ENCODE data around the gene P4HA2. TPM values are rescaled to one million over a fixed set of nuclear protein-coding genes. Genes with fewer than 3 reads are reported as not detected.

The P4HA2 gene
- total RNA-seq, 1 donor from 2014 or later = 104 TPM

DNA sequence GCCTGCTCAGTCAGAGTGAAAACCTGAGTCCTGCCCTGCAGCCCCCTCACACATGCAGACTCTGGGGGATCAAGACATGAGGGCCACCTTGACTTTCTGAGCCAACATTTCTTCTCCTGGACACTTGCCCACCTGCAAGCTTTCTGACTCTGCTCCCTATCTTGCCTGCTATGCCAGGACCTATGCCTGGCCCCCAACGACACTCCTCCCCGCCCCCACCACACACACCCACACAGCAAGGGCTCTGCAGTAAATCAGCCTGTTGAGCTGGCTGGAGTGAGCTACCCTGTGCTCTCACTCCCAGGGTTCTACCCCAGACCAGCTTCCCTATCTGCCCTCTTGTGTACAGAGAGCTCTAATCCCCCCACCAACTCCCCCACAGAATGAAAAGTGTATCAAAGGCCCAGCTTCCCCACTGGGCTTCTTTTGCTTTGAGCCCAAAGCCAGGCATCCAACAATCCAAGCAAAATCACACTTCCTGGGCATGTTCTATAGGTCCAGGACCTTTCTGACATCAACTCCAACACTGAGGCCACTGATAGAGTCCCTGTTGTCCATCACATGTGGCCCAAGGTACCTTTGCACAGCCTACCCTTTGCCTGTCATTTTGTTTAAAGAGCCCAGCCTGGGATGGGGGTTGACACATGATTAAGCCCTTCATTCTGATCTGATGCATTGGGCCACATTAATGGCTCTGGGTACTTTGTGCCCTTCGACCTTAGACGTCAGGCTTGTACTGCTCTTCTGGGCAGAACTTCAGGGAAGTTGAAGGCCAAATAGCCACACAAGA lies 37.1 kb upstream of the P4HA2 start:
- H3K27me3 Mint-ChIP-seq (ENCODE audit: unreplicated experiment) = no peaks in the 10 kb centered on the region
- no peak overlapping the region for H3K4me3 Mint-ChIP-seq (ENCODE audit: unreplicated experiment)
- no peaks in the 10 kb centered on the region for H3K9me3 Mint-ChIP-seq (ENCODE audit: unreplicated experiment)
- peaks cover 25% of the 10 kb centered on the region for H3K36me3 Mint-ChIP-seq (ENCODE audit: unreplicated experiment)
- TF ChIP-seq CTCF (IDR thresholded peaks at IDR 0.05) = no peak
- H3K27ac Mint-ChIP-seq (ENCODE audit: unreplicated experiment) = peak overlapping the region; percentile 96
- DNase-seq (ENCODE audit: extremely low spot score, unreplicated experiment) = peak; percentile 46
- peaks cover 56% of the 10 kb centered on the region for H3K4me1 Mint-ChIP-seq (ENCODE audit: unreplicated experiment)

DNA sequence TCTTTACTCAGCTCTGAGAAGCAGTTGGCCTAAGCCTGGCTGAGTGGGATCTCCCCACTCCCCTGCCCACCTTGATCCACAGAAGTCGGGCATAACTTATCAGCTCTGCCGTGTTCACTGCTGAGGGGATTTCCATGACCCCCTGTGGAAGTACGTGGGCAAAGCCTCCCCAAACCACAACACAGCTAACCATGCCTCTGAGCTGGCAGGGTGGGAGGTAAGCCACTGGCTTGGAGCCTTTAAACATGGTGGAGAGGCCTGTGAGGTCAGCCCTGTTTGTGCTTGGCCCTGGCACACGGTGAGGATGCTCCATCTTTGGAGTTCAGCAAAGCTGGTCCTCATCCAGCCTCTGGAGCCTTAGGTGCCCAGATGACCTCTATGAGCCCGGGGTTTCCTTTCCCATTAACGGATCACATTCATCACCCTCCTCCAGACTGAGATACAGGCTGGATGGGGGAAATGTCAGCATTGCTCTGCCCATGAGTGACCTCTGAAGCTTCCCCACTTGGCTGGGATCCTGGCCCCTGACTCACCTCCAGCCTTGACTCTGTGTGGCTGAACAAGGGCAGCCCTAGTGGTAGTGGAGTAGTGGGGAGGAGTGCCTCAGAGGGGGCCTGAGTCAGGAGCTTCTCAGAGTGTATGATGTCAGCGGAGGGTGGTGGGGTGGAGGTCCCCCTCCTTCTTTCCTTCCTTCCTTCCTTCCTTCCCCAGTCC lies 36.1 kb upstream of the P4HA2 start:
- Mint-ChIP-seq H3K9me3 (ENCODE audit: unreplicated experiment) (no peaks in the 10 kb centered on the region), H3K27me3 (ENCODE audit: unreplicated experiment) (no peaks in the 10 kb centered on the region), H3K4me3 (ENCODE audit: unreplicated experiment) (no peak overlapping the region), H3K4me1 (ENCODE audit: unreplicated experiment) (peaks cover 56% of the 10 kb centered on the region), H3K27ac (ENCODE audit: unreplicated experiment) (peak overlapping the region; percentile 96), H3K36me3 (ENCODE audit: unreplicated experiment) (peaks cover 25% of the 10 kb centered on the region)
- no peak for TF ChIP-seq CTCF (IDR thresholded peaks at IDR 0.05)
- DNase-seq (ENCODE audit: extremely low spot score, unreplicated experiment) = peak; percentile 49

DNA sequence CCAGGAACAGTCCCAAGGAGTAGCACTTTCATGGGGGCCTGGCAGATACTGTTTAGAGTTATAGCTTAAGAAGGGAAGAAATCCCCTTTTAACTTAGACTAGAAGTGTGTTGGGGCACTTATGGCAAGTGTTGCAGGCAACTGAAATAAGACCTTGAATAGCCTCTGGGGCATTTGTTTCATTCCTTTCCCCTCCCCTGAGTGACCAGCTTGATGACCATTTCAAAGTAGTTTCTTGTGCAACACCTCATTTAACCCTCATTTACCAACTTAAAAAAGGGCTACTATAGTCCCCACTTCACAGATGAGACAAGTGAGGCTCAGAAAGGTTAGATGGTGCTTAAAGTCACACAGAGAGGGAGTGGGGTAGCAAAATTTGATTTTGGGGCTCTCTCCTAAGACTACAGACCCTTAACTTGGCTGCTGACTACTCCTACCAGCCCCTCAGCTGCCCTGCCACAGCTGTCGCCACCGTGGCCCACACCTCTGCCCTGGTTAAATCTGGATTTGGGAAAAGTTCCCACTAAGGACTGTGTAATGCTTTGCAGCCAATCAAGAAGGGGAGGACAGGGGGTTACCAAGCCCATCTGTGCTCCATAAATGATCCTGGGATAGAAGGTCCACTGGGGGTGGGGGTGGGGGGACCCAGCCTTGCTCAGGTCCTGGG lies 35.4 kb upstream of the P4HA2 start:
- H3K27ac Mint-ChIP-seq (ENCODE audit: unreplicated experiment) = peak overlapping the region; percentile 34
- H3K4me1 Mint-ChIP-seq (ENCODE audit: unreplicated experiment) = peaks cover 56% of the 10 kb centered on the region
- peak; percentile 36 for DNase-seq (ENCODE audit: extremely low spot score, unreplicated experiment)
- H3K9me3 Mint-ChIP-seq (ENCODE audit: unreplicated experiment) = no peaks in the 10 kb centered on the region
- no peak overlapping the region for H3K4me3 Mint-ChIP-seq (ENCODE audit: unreplicated experiment)
- no peak for TF ChIP-seq CTCF (IDR thresholded peaks at IDR 0.05)
- H3K36me3 Mint-ChIP-seq (ENCODE audit: unreplicated experiment) = peaks cover 25% of the 10 kb centered on the region
- H3K27me3 Mint-ChIP-seq (ENCODE audit: unreplicated experiment) = no peaks in the 10 kb centered on the region

GRCh38 chr5:132261881-132262845 lies 34.5 kb upstream of the P4HA2 start:
- TF ChIP-seq CTCF (IDR thresholded peaks at IDR 0.05) = no peak
- Mint-ChIP-seq H3K36me3 (ENCODE audit: unreplicated experiment) (peaks cover 22% of the 10 kb centered on the region), H3K4me1 (ENCODE audit: unreplicated experiment) (peaks cover 54% of the 10 kb centered on the region), H3K9me3 (ENCODE audit: unreplicated experiment) (no peaks in the 10 kb centered on the region), H3K27me3 (ENCODE audit: unreplicated experiment) (no peaks in the 10 kb centered on the region), H3K4me3 (ENCODE audit: unreplicated experiment) (no peak overlapping the region), H3K27ac (ENCODE audit: unreplicated experiment) (peak overlapping the region; percentile 29)
- peak; percentile 60 for DNase-seq (ENCODE audit: extremely low spot score, unreplicated experiment)

Measured in osteocyte (in vitro differentiated cells).